A673 (cell line): ENCODE measurements around the gene TSKS. TPM values are rescaled to one million over a fixed set of nuclear protein-coding genes. Genes with fewer than 3 reads are reported as not detected.

ENCODE experiments used
- BruUV-seq: library from RNA; stranded (reverse); fragments of 400-500 nt; replicated peaks from 2 replicates; lab custom pipeline; 2021; lab: Mats Ljungman, UMichigan
- CTCF ChIA-PET: fragments of 300-600 bp; sonication (Branson Sonifier 250); formaldehyde crosslinking; loops from one replicate; lab custom pipeline; 2022; ENCODE audit warnings: antibody characterized with exemption; lab: Charles Lee
- POLR2A ChIA-PET: fragments of 300-600 bp; sonication (Branson Sonifier 250); formaldehyde crosslinking; loops from one replicate; lab custom pipeline; 2022; ENCODE audit warnings: antibody characterized with exemption; ENCODE audit not compliant: low non-redundant PET; lab: Charles Lee
- DNase-seq: peaks from one replicate; pipeline ENCODE4 v3.0.0-alpha.2; 2015; ENCODE audit warnings: low spot score
- H3K27ac ChIP-seq: fragments of 200-600 bp; sonication (generic); 2 replicates; pipeline ENCODE4 v1.5.1; 2016; ENCODE audit warnings: mixed run types, low read depth, mild to moderate bottlenecking, mixed read lengths, antibody characterized with exemption, low read length; ENCODE audit not compliant: poor library complexity, severe bottlenecking
- H3K27me3 ChIP-seq: fragments of 200-600 bp; sonication (generic); replicated peaks from 2 replicates; pipeline ENCODE4 v1.6.1; 2017; ENCODE audit warnings: mixed run types, low read depth, mild to moderate bottlenecking, mixed read lengths, antibody characterized with exemption, low read length; ENCODE audit not compliant: insufficient read depth, poor library complexity
- H3K36me3 ChIP-seq: fragments of 200-600 bp; sonication (generic); 2 replicates; pipeline ENCODE4 v1.6.1; 2016; ENCODE audit warnings: mixed run types, mild to moderate bottlenecking, mixed read lengths, antibody characterized with exemption, low read length; ENCODE audit not compliant: insufficient read depth, poor library complexity, severe bottlenecking
- H3K4me1 ChIP-seq: fragments of 200-600 bp; sonication (generic); 2 replicates; pipeline ENCODE4 v1.6.1; 2017; ENCODE audit warnings: mixed run types, mild to moderate bottlenecking, mixed read lengths, antibody characterized with exemption, low read length; ENCODE audit not compliant: insufficient read depth, poor library complexity, severe bottlenecking
- H3K4me3 ChIP-seq: fragments of 200-600 bp; sonication (generic); 2 replicates; pipeline ENCODE4 v1.5.1; 2016; ENCODE audit warnings: low read depth, mixed run types, mild to moderate bottlenecking, mixed read lengths, low read length; ENCODE audit not compliant: poor library complexity, severe bottlenecking
- H3K9me3 ChIP-seq: fragments of 200-600 bp; sonication (generic); 2 replicates; pipeline ENCODE4 v1.6.1; 2016; ENCODE audit warnings: mixed run types, low read depth, mild to moderate bottlenecking, mixed read lengths, antibody characterized with exemption, low read length; ENCODE audit not compliant: poor library complexity, severe bottlenecking
- EZH2 ChIP-seq: fragments of 200-600 bp; sonication (generic); IDR thresholded peaks from 2 replicates; pipeline ENCODE4 v1.6.1; 2017; ENCODE audit warnings: borderline replicate concordance, low read depth, mild to moderate bottlenecking, mixed read lengths, antibody characterized with exemption, low read length; ENCODE audit not compliant: poor library complexity, severe bottlenecking
- intact Hi-C: fragments of 100-400 bp; cut with micrococcal nuclease; formaldehyde crosslinking; loops from one replicate; pipeline ENCODE4 v1.10.0; 2022; ENCODE audit not compliant: unreplicated experiment
- total RNA-seq: library from RNA; stranded (reverse); gene quantifications from 2 replicates; pipeline ENCODE4 v1.2.3, GENCODE V29; 2021
- TF ChIP-seq, protein P1 (sequence below): fragments of 300-800, 200-600 bp; sonication (generic); conservative IDR thresholded peaks from 2 replicates; pipeline ENCODE4 v1.5.1; 2017; ENCODE audit warnings: low read depth, mild to moderate bottlenecking, antibody characterized with exemption, low read length, moderate library complexity, mixed read lengths

TSKS gene
- total RNA-seq, 1 experiment from 2014 or later = not detected

DNA sequence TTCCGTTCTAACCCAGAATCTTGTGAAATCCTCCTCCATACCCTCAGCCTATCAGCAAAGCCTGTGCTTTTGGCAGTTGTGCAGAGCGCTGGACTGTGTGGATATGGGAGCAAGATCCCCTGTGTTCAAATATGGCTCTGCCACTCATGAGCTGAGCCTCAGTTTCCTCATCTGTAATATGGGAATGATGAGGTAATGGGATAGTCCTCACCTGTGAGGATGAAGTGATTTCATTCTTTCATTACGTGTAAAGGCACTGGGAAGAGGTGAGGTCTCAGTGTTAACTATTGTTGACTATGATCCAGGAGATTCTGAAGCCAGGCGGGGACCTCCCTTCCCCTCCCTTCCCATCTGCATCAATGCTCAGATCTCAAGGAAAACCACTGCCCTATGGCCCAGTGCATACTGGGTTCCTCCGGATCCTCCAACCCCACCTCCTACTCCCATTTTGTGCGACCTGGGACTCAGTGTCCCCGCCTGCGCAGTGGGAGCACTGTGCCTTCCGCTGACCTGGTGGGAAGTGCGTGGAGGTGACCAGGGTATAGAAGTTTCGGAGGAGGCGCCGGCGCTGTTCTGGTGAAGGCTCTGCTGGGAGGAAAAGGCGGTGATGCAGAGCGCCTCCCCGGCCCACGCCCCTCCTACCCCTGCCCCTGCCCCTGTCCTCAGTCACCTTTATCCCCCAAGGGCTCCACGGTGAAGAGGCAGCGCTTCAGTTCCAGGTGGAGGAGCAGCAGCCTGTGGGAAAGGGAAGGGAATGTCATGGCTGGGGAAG is 45.0 kb upstream of the TSKS start:
- BruUV-seq = no TSS peak
- no peak for TF ChIP-seq EZH2
- TF ChIP-seq, protein P1, sequence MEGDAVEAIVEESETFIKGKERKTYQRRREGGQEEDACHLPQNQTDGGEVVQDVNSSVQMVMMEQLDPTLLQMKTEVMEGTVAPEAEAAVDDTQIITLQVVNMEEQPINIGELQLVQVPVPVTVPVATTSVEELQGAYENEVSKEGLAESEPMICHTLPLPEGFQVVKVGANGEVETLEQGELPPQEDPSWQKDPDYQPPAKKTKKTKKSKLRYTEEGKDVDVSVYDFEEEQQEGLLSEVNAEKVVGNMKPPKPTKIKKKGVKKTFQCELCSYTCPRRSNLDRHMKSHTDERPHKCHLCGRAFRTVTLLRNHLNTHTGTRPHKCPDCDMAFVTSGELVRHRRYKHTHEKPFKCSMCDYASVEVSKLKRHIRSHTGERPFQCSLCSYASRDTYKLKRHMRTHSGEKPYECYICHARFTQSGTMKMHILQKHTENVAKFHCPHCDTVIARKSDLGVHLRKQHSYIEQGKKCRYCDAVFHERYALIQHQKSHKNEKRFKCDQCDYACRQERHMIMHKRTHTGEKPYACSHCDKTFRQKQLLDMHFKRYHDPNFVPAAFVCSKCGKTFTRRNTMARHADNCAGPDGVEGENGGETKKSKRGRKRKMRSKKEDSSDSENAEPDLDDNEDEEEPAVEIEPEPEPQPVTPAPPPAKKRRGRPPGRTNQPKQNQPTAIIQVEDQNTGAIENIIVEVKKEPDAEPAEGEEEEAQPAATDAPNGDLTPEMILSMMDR = no peak
- DNase-seq = no peak
- Histone ChIP-seq H3K27ac (peak overlapping the region; percentile 77), H3K27me3 (no peaks in the 10 kb centered on the region), H3K4me1 (peaks cover 20% of the 10 kb centered on the region), H3K9me3 (no peaks in the 10 kb centered on the region), H3K36me3 (peaks cover 16% of the 10 kb centered on the region), H3K4me3 (peak overlapping the region; percentile 52)
- intact Hi-C loops = no loop called here
- ChIA-PET POLR2A (no interaction called here), CTCF (interaction anchor here (0.6 kb wide), 2 partner anchors 137 to 658 kb away, joined by 3 to 4 read pairs; no protein-coding TSS in a partner anchor)

DNA sequence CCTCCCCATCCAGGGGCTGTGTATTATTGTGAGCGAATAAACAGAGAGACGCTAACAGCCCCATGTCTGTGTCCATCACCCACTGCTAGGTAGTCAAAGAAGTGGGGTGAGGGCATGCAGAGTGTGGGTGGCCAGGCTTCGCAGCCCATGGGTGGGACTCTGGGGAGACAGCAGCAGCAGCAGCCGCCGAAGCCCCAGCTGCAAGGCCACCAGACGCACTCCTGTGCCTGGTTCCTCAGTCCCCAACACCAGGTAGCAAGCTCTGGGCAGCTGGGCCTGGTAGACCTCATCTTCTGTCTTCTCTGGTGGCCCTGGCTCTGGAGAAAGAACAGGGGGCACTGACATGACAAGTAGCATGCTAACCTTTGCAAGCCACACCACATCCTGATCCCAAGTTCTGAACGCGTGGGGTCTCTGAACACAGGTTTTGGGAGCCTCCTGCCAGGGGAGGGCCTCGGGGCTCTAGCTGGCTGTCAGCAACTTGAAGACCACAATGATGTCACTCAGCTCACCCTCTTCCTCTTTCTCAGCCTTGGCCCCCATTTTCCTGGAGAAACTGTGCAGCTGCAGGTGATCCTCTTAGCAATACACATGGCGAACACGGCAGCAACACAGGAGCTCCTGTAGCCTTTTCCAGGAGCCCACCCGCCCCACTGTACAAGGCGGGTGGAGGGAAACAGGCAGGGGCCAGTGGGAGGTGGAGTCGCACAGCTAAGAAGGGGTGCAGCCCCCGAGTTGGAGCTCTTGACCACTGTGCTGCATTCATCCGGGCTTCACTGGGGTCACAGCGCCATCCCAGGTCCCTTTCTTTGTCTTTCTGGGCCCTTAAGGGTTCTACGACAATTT is 44.2 kb upstream of the TSKS start:
- CTCF ChIA-PET = no interaction called here
- no peak for TF ChIP-seq EZH2
- TF ChIP-seq, protein P1 = no peak
- no peaks in the 10 kb centered on the region for H3K9me3 ChIP-seq
- peaks cover 18% of the 10 kb centered on the region for H3K36me3 ChIP-seq
- no TSS peak for BruUV-seq
- POLR2A ChIA-PET = no interaction called here
- no peak for DNase-seq
- intact Hi-C loops = no loop called here
- no peak overlapping the region for H3K27ac ChIP-seq
- peaks cover 24% of the 10 kb centered on the region for H3K4me1 ChIP-seq
- no peaks in the 10 kb centered on the region for H3K27me3 ChIP-seq
- no peak overlapping the region for H3K4me3 ChIP-seq

- BruUV-seq = TSS peak; percentile 38
- H3K4me1 ChIP-seq = peaks cover 28% of the 10 kb centered on the region
- H3K36me3 ChIP-seq = peaks cover 18% of the 10 kb centered on the region
- POLR2A ChIA-PET = no interaction called here
- no peaks in the 10 kb centered on the region for H3K27me3 ChIP-seq
- H3K4me3 ChIP-seq = no peak overlapping the region
- no peak for DNase-seq
- H3K27ac ChIP-seq = no peak overlapping the region
- intact Hi-C loops = no loop called here
- CTCF ChIA-PET = no interaction called here
- no peaks in the 10 kb centered on the region for H3K9me3 ChIP-seq
- no peak for TF ChIP-seq EZH2
- TF ChIP-seq, protein P1 = no peak
These were observed 43.5 kb upstream of the TSKS start for GRCh38 chr19:49806620-49806959.
